Astrocyte (in vitro differentiated cells and primary cell): ENCODE results near the gene FANCD2. TPM values are rescaled to one million over a fixed set of nuclear protein-coding genes. Genes with fewer than 3 reads are reported as not detected.

ENCODE experiments used
- DNase-seq: peaks from one replicate; pipeline ENCODE4 v3.0.0-alpha.2; 2010; ENCODE audit warnings: low read depth
- FAIRE-seq: peaks from 2 replicates; lab custom pipeline; 2011; peaks lifted over from hg19 to GRCh38; lab: Jason Lieb, UNC
- H2AFZ ChIP-seq: 2 replicates; pipeline ENCODE4 v1.6.0; 2012; ENCODE audit warnings: low read depth, low read length, inconsistent platforms
- H3K27ac ChIP-seq: 2 replicates; pipeline ENCODE4 v1.5.1; 2011; ENCODE audit warnings: low read depth, low read length, inconsistent platforms
- H3K27me3 ChIP-seq: 2 replicates; pipeline ENCODE4 v1.6.0; 2011; ENCODE audit warnings: low read length, inconsistent platforms; ENCODE audit not compliant: insufficient read depth
- H3K36me3 ChIP-seq: 2 replicates; pipeline ENCODE4 v1.5.1; 2011; ENCODE audit warnings: low read length, inconsistent platforms; ENCODE audit not compliant: insufficient read depth
- H3K4me1 ChIP-seq: 2 replicates; pipeline ENCODE4 v1.5.1; 2011; ENCODE audit warnings: low read length, inconsistent platforms; ENCODE audit not compliant: insufficient read depth
- H3K4me2 ChIP-seq: 2 replicates; pipeline ENCODE4 v1.6.0; 2012; ENCODE audit warnings: low read length, inconsistent platforms
- H3K4me3 ChIP-seq: 2 replicates; pipeline ENCODE4 v1.5.1; 2011; ENCODE audit warnings: low read depth, mild to moderate bottlenecking, low read length, inconsistent platforms; ENCODE audit not compliant: insufficient read depth
- H3K79me2 ChIP-seq: 2 replicates; pipeline ENCODE4 v1.6.0; 2012; ENCODE audit warnings: mild to moderate bottlenecking, low read length, inconsistent platforms; ENCODE audit not compliant: insufficient read depth
- H3K9ac ChIP-seq: 2 replicates; pipeline ENCODE4 v1.6.0; 2012; ENCODE audit warnings: mild to moderate bottlenecking, low read length, inconsistent platforms
- H3K9me3 ChIP-seq: 2 replicates; pipeline ENCODE4 v1.5.1; 2012; ENCODE audit warnings: low read depth, mild to moderate bottlenecking, low read length, inconsistent platforms; ENCODE audit not compliant: insufficient read depth
- H4K20me1 ChIP-seq: 2 replicates; pipeline ENCODE4 v1.6.0; 2012; ENCODE audit warnings: low read length, inconsistent platforms; ENCODE audit not compliant: insufficient read depth
- H3K27ac Mint-ChIP-seq: one replicate; pipeline ENCODE4 v1.8.0; 2021; ENCODE audit warnings: mild to moderate bottlenecking, mixed read lengths; ENCODE audit not compliant: unreplicated experiment
- H3K27me3 Mint-ChIP-seq: one replicate; pipeline ENCODE4 v1.8.0; 2021; ENCODE audit warnings: low read depth, mixed read lengths; ENCODE audit not compliant: unreplicated experiment
- H3K36me3 Mint-ChIP-seq: one replicate; pipeline ENCODE4 v1.8.0; 2021; ENCODE audit warnings: low read depth, mixed read lengths; ENCODE audit not compliant: unreplicated experiment
- H3K4me1 Mint-ChIP-seq: one replicate; pipeline ENCODE4 v1.8.0; 2021; ENCODE audit warnings: low read depth, mixed read lengths; ENCODE audit not compliant: unreplicated experiment
- H3K4me3 Mint-ChIP-seq: one replicate; pipeline ENCODE4 v1.8.0; 2021; ENCODE audit warnings: mild to moderate bottlenecking, moderate library complexity, mixed read lengths; ENCODE audit not compliant: unreplicated experiment
- H3K9me3 Mint-ChIP-seq: one replicate; pipeline ENCODE4 v1.8.0; 2021; ENCODE audit warnings: mild to moderate bottlenecking, mixed read lengths; ENCODE audit not compliant: unreplicated experiment
- EZH2 ChIP-seq: IDR thresholded peaks from 2 replicates; pipeline ENCODE4 v1.6.1; 2012; ENCODE audit warnings: mild to moderate bottlenecking, low read length, inconsistent platforms; ENCODE audit not compliant: insufficient read depth
- total RNA-seq: library from RNA; stranded (reverse); gene quantifications from 2 replicates; pipeline ENCODE4 v1.2.1, GENCODE V29; 2021
- TF ChIP-seq, protein P1 (sequence below): IDR thresholded peaks from 2 replicates; pipeline ENCODE4 v1.5.1; 2011; ENCODE audit warnings: low read depth, mild to moderate bottlenecking, inconsistent platforms, low read length, moderate library complexity; ENCODE audit not compliant: insufficient read depth

The FANCD2 gene
- total RNA-seq, 1 donor from 2014 or later = 3.7 TPM

DNA sequence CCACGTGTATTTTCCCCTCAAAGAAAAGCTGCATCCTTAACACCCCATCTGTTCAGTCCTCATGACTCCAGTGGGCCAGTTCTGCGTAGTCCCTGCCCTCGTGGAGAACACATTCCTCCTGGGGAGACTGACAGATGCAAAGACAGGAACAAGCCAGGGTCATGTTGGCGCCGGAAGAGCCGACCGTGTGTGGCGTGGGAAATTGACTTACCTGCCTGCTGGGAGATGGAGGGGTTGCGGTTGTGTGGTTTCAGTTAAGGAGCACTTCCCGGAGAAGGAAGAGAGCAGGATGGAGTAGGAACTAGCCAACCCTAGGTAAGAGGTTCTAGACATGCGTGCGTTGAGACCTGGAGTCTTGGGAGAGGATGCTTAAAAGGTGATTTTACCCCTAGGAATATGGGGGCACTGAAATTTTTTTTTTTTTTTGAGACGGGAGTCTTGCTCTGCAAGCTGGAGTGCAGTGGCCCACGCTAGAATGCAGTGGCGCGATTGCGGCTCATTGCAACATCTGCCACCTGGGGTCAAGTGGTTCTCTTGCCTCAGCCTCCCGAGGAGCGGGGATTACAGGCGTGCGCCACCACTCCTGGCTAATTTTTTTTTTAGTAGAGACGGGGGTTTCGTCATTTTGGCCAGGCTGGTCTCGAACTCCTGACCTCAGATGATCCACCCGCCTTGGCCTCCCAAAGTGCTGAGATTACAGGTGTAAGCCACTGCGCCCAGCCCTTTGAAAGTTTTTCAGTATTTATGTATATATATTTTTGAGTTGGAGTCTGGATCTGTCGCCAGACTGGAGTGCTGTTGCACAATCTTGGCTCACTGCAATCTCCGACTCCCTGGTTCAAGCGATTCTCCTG lies 116.7 kb downstream of the FANCD2 start:
- no peaks in the 10 kb centered on the region for H3K9me3 Mint-ChIP-seq
- H4K20me1 ChIP-seq = peaks cover 42% of the 10 kb centered on the region
- H3K9me3 ChIP-seq = no peaks in the 10 kb centered on the region
- peaks cover 7% of the 10 kb centered on the region for H3K36me3 Mint-ChIP-seq
- H3K4me2 ChIP-seq = peak overlapping the region; percentile 88
- no peaks in the 10 kb centered on the region for H3K27me3 ChIP-seq
- no peak for DNase-seq
- no peak overlapping the region for H3K27ac ChIP-seq
- TF ChIP-seq EZH2 = no peak
- TF ChIP-seq, protein P1, sequence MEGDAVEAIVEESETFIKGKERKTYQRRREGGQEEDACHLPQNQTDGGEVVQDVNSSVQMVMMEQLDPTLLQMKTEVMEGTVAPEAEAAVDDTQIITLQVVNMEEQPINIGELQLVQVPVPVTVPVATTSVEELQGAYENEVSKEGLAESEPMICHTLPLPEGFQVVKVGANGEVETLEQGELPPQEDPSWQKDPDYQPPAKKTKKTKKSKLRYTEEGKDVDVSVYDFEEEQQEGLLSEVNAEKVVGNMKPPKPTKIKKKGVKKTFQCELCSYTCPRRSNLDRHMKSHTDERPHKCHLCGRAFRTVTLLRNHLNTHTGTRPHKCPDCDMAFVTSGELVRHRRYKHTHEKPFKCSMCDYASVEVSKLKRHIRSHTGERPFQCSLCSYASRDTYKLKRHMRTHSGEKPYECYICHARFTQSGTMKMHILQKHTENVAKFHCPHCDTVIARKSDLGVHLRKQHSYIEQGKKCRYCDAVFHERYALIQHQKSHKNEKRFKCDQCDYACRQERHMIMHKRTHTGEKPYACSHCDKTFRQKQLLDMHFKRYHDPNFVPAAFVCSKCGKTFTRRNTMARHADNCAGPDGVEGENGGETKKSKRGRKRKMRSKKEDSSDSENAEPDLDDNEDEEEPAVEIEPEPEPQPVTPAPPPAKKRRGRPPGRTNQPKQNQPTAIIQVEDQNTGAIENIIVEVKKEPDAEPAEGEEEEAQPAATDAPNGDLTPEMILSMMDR = no peak
- H3K9ac ChIP-seq = peak overlapping the region; percentile 92
- H3K79me2 ChIP-seq = peaks cover 55% of the 10 kb centered on the region
- H3K4me3 Mint-ChIP-seq = peak overlapping the region; percentile 93
- H3K4me1 ChIP-seq = peaks cover 5% of the 10 kb centered on the region
- H3K27me3 Mint-ChIP-seq = no peaks in the 10 kb centered on the region
- no peak overlapping the region for H2AFZ ChIP-seq
- H3K4me3 ChIP-seq = peak overlapping the region; percentile 73
- peak overlapping the region; percentile 58 for H3K27ac Mint-ChIP-seq
- FAIRE-seq = no peak
- H3K36me3 ChIP-seq = no peaks in the 10 kb centered on the region
- H3K4me1 Mint-ChIP-seq = peaks cover 7% of the 10 kb centered on the region

DNA sequence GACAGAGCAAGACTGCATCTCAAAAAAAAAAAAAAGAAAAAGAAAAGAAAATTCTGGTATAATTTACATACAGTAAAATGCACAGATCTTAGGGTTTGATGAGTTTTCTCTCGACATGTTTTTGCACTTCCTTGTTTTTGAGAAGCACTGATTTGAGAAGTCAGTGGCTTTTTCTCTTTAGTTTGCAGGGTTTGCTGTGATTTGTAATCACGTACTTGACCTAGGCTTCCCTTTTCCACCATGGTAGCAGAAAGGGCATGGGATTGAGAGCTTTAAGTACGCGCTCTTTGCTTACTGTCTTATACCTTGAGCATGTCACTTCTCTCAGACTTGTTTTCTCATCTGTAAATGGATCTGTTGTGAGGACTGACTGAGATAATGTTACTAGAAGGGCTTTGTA lies 119.4 kb downstream of the FANCD2 start:
- Histone ChIP-seq H3K79me2 (peaks cover 55% of the 10 kb centered on the region), H3K36me3 (peaks cover 13% of the 10 kb centered on the region), H3K4me1 (peaks cover 5% of the 10 kb centered on the region), H3K4me3 (no peak overlapping the region), H2AFZ (no peak overlapping the region), H3K9me3 (no peaks in the 10 kb centered on the region), H3K27me3 (no peaks in the 10 kb centered on the region), H3K27ac (no peak overlapping the region), H3K4me2 (peak overlapping the region; percentile 42), H4K20me1 (peaks cover 55% of the 10 kb centered on the region), H3K9ac (no peak overlapping the region)
- Mint-ChIP-seq H3K4me1 (peaks cover 7% of the 10 kb centered on the region), H3K36me3 (peaks cover 12% of the 10 kb centered on the region), H3K27me3 (no peaks in the 10 kb centered on the region), H3K4me3 (peak overlapping the region; percentile 54), H3K27ac (no peak overlapping the region), H3K9me3 (no peaks in the 10 kb centered on the region)
- FAIRE-seq (no peak), DNase-seq (no peak)
- no peak for TF ChIP-seq EZH2
- TF ChIP-seq, protein P1 = no peak

DNA sequence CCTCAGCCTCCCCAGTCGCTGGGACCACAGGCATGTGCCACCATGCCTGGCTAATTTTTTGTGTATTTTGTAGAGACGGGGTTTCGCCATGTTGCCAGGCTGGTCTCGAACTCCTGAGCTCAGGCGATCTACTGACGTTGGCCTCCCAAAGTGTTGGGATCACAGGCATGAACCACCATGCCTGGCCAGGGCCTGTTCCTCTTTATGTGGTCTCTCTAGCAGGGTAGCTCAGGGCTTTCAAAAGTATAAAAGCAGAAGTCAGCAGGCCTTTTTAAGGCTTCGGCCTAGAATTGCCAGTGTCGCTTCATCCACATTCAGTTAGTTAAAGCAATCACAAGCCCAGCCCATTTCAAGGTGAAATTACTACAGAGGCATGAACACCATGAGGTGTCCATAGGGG lies 123.0 kb downstream of the FANCD2 start:
- peaks cover 39% of the 10 kb centered on the region for H4K20me1 ChIP-seq
- no peak overlapping the region for H2AFZ ChIP-seq
- no peaks in the 10 kb centered on the region for H3K4me1 ChIP-seq
- no peak overlapping the region for H3K27ac Mint-ChIP-seq
- TF ChIP-seq, protein P1 = no peak
- no peak for TF ChIP-seq EZH2
- H3K9me3 ChIP-seq = no peaks in the 10 kb centered on the region
- peaks cover 32% of the 10 kb centered on the region for H3K79me2 ChIP-seq
- no peak overlapping the region for H3K27ac ChIP-seq
- no peaks in the 10 kb centered on the region for H3K9me3 Mint-ChIP-seq
- no peaks in the 10 kb centered on the region for H3K27me3 Mint-ChIP-seq
- no peak overlapping the region for H3K4me3 Mint-ChIP-seq
- FAIRE-seq = no peak
- no peak for DNase-seq
- no peaks in the 10 kb centered on the region for H3K27me3 ChIP-seq
- H3K4me1 Mint-ChIP-seq = no peaks in the 10 kb centered on the region
- H3K36me3 ChIP-seq = peaks cover 19% of the 10 kb centered on the region
- no peak overlapping the region for H3K4me3 ChIP-seq
- H3K36me3 Mint-ChIP-seq = peaks cover 15% of the 10 kb centered on the region
- H3K9ac ChIP-seq = no peak overlapping the region
- H3K4me2 ChIP-seq = no peak overlapping the region
